Putamen (tissue), 1 donor: ENCODE results near the gene TENT4A.

Source experiments
- DNase-seq: peaks from one replicate; pipeline ENCODE4 v3.0.0-alpha.2; 2016; ENCODE audit warnings: low spot score

Gene TENT4A

GRCh38 chr5:6733411-6734242, 20.4 kb downstream of the TENT4A start:
- no peak for DNase-seq

DNA sequence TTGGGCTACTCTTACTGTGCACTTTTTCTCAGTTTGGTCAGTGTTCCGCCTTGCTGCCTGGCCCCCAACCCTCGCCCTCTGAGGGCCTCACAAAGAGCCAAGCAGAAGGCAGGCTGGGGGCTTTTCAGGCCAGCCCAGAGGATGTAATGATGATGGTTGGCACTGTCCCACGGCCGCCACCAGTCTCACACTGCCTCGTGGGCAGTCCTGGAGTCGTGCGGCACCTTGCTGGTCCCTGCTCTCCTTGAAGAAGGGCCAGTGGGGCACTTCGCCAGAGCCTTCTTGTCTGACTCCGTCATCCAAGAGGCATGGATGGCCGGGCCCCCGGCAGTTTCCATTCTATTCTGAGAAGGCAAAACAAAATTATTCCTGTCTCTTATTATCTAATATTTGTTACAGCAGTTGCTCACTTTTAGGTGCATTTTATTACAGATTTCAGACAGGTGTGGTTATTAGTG, 21.0 kb downstream of the TENT4A start:
- no peak for DNase-seq

DNA sequence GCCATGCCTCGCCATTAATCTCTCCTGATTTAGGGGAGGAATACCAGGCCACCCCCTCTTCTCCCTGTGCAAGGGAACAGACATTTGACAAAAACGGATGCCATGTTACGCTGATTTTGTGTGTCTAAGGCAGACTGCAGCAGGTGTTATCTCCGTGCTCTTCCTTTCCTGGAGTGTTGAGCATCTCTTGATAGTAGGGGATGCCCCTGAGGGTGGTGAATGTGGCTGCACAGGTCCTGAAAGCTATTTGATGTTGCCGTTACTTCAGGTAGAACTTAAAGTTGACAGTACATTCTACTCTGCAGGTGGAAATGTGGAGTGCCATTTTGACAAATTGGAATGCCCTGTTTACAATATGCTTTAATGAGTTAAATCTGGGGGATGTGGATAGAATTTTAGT, 21.5 kb downstream of the TENT4A start:
- DNase-seq, result no peak

DNA sequence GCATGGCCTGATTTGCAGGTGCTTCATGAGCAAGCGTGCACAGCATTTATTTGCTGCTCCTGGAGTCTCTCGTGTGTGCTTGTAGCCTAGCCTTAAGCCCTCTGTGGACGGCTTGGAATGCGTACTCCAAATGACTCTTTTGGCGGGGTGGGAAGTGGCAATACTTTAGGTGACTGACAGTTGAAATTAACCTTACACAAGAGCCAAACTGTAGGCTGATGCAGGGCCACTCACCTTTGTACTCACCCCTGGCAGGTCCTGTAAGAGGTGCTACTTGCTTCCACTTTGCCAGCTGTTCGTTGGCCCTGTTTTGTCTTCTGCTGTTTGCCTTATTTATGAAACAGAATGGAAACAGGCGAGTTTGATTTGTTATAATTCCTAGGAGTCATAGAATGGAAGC, 22.9 kb downstream of the TENT4A start:
- DNase-seq, result no peak

DNA sequence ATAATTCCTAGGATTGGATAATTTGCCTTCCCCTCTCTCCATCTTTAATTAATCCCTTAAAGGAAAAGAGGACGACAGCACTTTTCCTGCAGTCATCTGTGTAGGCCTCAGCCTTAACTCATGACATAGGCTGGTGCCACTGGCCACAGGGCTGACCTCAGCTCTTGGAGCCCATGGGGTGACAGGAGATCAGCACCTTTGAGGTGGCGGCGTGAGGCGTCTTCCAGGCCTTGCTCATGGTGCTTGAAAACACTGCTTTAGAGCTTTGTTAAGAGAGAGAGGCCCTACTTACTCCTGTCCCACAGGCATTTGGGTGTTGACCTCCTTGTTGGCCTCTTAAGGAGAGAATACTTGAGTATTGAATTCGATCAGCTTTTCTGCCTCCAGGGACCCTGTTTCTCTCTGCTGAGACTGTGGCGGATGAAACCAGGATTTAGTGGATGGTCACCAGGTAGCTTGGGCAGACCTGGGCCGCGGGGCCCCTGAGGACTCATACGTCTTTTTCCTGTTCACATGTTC, 23.4 kb downstream of the TENT4A start:
- no peak for DNase-seq

- DNase-seq, result no peak
These were observed 24.1 kb downstream of the TENT4A start for GRCh38 chr5:6737043-6737941.

- DNase-seq, result no peak
These were observed 26.4 kb downstream of the TENT4A start for GRCh38 chr5:6739603-6740002.

- no peak for DNase-seq
These were observed 27.4 kb downstream of the TENT4A start for GRCh38 chr5:6740586-6741150.

- no peak for DNase-seq
These were observed 29.0 kb downstream of the TENT4A start for GRCh38 chr5:6742081-6742758.

- no peak for DNase-seq
These were observed 29.9 kb downstream of the TENT4A start for GRCh38 chr5:6743161-6743560.

GRCh38 chr5:6744841-6745705, 31.8 kb downstream of the TENT4A start:
- DNase-seq, result no peak

GRCh38 chr5:6745706-6746222, 32.5 kb downstream of the TENT4A start:
- no peak for DNase-seq

- no peak for DNase-seq
These were observed 33.0 kb downstream of the TENT4A start for GRCh38 chr5:6746244-6746643.

DNA sequence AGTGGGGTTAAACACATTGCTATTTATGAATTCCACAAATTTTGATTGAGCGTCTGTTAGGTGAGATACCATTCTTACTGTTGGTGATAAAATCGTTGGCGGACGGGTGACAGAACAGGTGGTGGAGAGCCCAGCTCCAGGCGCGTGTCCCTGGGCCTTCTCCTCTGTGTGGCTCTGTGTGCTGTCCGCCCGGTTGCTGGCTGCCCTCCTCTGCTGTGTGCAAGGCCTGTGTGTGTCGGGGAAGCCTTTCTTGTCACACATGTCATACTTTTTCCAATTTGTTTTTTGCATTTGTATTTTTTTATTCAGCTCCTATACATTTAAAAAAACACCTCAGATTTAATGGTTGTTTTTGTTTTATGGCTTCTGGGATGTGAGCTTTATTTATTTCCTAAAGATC, 33.9 kb downstream of the TENT4A start:
- DNase-seq, result no peak

DNA sequence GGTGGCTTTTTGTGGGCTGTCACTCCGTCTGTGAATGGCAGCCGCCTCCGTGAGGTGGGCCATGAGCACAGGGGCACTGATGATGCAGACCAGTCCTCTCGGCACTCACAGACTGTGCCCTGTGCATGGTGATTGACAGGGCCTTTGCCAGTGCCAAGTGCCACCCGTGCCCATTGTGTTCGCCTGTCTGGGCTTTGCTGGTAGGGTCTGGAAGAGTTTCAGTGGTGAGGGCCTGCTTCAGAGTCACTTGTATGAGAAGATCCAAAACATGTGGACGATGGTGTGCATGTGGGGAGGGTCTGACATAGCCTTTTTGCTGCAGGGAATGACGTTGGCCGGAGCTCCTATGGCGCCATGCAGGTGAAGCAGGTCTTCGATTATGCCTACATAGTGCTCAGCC, 34.9 kb downstream of the TENT4A start:
- DNase-seq, result no peak

DNA sequence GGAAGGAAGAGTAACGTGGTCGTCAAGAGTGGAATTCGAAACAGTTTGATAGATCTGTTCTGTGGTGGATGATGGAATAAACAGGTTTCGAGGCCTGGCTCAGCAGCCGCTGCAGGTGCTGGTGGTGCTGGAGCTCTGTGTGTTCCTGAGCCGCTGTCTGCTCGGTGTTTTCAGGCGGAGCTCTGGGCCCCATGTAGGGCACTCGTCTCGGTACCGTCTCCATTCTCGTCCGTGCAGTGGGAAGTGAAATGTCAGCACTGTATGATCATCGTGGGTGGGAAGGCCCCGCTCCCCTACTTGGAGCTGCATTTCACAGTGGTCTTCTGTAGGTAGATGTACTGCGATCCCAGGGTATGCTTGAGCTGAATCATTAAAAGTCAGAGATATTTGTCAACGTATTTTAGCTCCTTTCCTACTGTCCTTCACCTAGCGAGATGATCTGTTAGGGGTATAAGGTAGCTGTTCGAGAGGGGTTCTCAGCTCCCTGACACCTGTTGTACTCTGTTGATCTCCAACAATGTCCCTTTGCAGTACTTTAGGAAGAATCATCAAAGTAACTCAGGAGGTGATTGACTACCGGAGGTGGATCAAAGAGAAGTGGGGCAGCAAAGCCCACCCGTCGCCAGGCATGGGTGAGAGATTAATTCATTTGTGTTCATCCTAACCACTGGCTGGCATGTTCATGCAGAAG, 35.9 kb downstream of the TENT4A start:
- no peak for DNase-seq

GRCh38 chr5:6750142-6750840, 37.1 kb downstream of the TENT4A start:
- DNase-seq, result no peak

- no peak for DNase-seq
These were observed 37.9 kb downstream of the TENT4A start for GRCh38 chr5:6750951-6751685.

- no peak for DNase-seq
These were observed 39.0 kb downstream of the TENT4A start for GRCh38 chr5:6752236-6752635.
